Measurements from ENCODE around the gene CPSF7.

Gene CPSF7

GRCh38 chr11:61375761-61376108 is 54.0 kb downstream of the CPSF7 start:
- H3K27me3 ChIP-seq (ENCODE audit: control insufficient read depth in 3 of 3, insufficient read depth in 3 of 3, low read depth in 1 of 3, low read length in 3 of 3) = no peaks in the 10 kb centered on the region
- no peak overlapping the region for H2BK15ac ChIP-seq (ENCODE audit: low read length)
- H4K8ac ChIP-seq (ENCODE audit: low read depth, low read length) = no peak overlapping the region
- no peak overlapping the region for H3K4me3 ChIP-seq (ENCODE audit: low read length in 2 of 2)
- H3K14ac ChIP-seq (ENCODE audit: low read length) = no peak overlapping the region
- no peak overlapping the region for H2BK12ac ChIP-seq (ENCODE audit: low read length)
- H2BK120ac ChIP-seq (ENCODE audit: low read depth, low read length) = no peak overlapping the region
- H3K9ac ChIP-seq (ENCODE audit: low read depth, low read length, poor library complexity) = no peak overlapping the region
- no peak overlapping the region for H2BK5ac ChIP-seq (ENCODE audit: low read length)
- no peak overlapping the region for H2AK5ac ChIP-seq (ENCODE audit: low read depth, low read length)
- H3K36me3 ChIP-seq (replicated peaks in 1 of 2; ENCODE audit: control insufficient read depth in 2 of 2, insufficient read depth in 2 of 2, low read length in 2 of 2) = peaks cover 8 to 59% of the 10 kb centered on the region in 2 donors
- H3K27ac ChIP-seq (replicated peaks; ENCODE audit: low read length) = no peak overlapping the region
- WGBS, 2 donors (ENCODE audit: extremely low coverage in 2 of 2, insufficient read length in 2 of 2, insufficient replicate concordance in 1 of 2) = no CpG with 5 or more reads among the region's 6 CpGs
- no peak overlapping the region for H3K18ac ChIP-seq (ENCODE audit: low read length)
- H4K91ac ChIP-seq (ENCODE audit: low read depth, low read length, poor library complexity) = no peak overlapping the region
- no peak for DNase-seq (ENCODE audit: low spot score)
- H2AFZ ChIP-seq (ENCODE audit: low read length) = no peak overlapping the region
- peaks cover 7 to 39% of the 10 kb centered on the region in 2 donors for H3K9me3 ChIP-seq (replicated peaks in 1 of 2; ENCODE audit: control insufficient read depth in 2 of 2, insufficient read depth in 1 of 2, low read depth in 1 of 2, low read length in 2 of 2)
- no peak overlapping the region for H3K4ac ChIP-seq (ENCODE audit: low read length)
- no peak overlapping the region for H3K23ac ChIP-seq (ENCODE audit: low read depth, low read length, poor library complexity)
- no peak overlapping the region for H3K4me2 ChIP-seq (ENCODE audit: insufficient read depth, low read length, poor library complexity, severe bottlenecking)
- no peaks in the 10 kb centered on the region for H3K79me1 ChIP-seq (ENCODE audit: low read depth, low read length)
- H3K4me1 ChIP-seq (ENCODE audit: control insufficient read depth in 2 of 2, insufficient read depth in 1 of 2, low read depth in 1 of 2, low read length in 2 of 2) = no peaks in the 10 kb centered on the region

DNA sequence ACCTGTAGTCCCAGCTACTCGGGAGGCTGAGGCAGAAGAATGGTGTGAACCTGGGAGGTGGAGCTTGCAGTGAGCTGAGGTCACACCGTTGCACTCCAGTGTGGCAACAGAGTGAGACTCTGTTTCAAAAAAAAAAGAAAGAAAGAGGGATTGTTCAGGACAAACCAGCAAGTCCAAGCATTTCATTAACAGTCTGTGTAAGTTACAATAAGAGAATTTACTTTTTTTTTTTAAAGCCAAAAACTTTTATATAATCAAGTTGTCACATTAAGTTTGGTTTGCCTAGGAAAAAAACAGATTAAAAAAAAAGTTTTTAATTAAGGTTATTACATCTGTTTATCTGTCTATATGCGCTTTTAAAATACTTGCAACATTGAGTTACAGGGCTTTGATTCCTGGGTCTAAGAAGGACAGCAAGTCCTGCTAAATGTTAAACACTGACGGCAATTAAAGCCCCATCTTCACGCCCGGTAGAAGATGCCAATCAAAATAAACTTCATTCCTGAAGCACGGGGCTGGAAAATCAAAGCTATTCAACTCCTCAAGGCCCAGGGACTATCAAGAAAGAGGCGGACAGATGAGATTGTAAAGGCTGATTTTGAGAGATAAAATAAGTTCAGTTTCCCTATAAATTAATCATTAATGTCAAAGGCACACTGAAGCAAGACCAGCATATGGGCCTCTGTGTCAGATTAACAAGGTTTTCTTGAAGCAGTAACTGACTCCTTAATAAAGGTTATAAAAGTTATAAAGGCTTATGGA is 56.9 kb downstream of the CPSF7 start:
- Histone ChIP-seq H3K79me1 (ENCODE audit: low read depth, low read length) (no peaks in the 10 kb centered on the region), H3K4me2 (ENCODE audit: insufficient read depth, low read length, poor library complexity, severe bottlenecking) (no peak overlapping the region), H3K27ac (replicated peaks; ENCODE audit: low read length) (no peak overlapping the region), H2BK12ac (ENCODE audit: low read length) (no peak overlapping the region), H3K9ac (ENCODE audit: low read depth, low read length, poor library complexity) (no peak overlapping the region), H3K4ac (ENCODE audit: low read length) (no peak overlapping the region), H3K9me3 (replicated peaks in 1 of 2; ENCODE audit: control insufficient read depth in 2 of 2, insufficient read depth in 1 of 2, low read depth in 1 of 2, low read length in 2 of 2) (peaks cover 12 to 46% of the 10 kb centered on the region in 2 donors), H2BK120ac (ENCODE audit: low read depth, low read length) (no peak overlapping the region), H2BK15ac (ENCODE audit: low read length) (no peak overlapping the region), H3K18ac (ENCODE audit: low read length) (no peak overlapping the region), H2BK5ac (ENCODE audit: low read length) (no peak overlapping the region), H3K14ac (ENCODE audit: low read length) (no peak overlapping the region), H3K4me1 (ENCODE audit: control insufficient read depth in 2 of 2, insufficient read depth in 1 of 2, low read depth in 1 of 2, low read length in 2 of 2) (no peaks in the 10 kb centered on the region), H3K27me3 (ENCODE audit: control insufficient read depth in 3 of 3, insufficient read depth in 3 of 3, low read depth in 1 of 3, low read length in 3 of 3) (no peaks in the 10 kb centered on the region), H3K23ac (ENCODE audit: low read depth, low read length, poor library complexity) (no peak overlapping the region), H2AK5ac (ENCODE audit: low read depth, low read length) (no peak overlapping the region), H3K4me3 (ENCODE audit: low read length in 2 of 2) (no peak overlapping the region), H3K36me3 (replicated peaks in 1 of 2; ENCODE audit: control insufficient read depth in 2 of 2, insufficient read depth in 2 of 2, low read length in 2 of 2) (peaks cover 25 to 86% of the 10 kb centered on the region in 2 donors), H4K91ac (ENCODE audit: low read depth, low read length, poor library complexity) (no peak overlapping the region), H4K8ac (ENCODE audit: low read depth, low read length) (no peak overlapping the region), H2AFZ (ENCODE audit: low read length) (no peak overlapping the region)
- no CpG with 5 or more reads among the region's 8 CpGs for WGBS, 2 donors (ENCODE audit: extremely low coverage in 2 of 2, insufficient read length in 2 of 2, insufficient replicate concordance in 1 of 2)
- no peak for DNase-seq (ENCODE audit: low spot score)

DNA sequence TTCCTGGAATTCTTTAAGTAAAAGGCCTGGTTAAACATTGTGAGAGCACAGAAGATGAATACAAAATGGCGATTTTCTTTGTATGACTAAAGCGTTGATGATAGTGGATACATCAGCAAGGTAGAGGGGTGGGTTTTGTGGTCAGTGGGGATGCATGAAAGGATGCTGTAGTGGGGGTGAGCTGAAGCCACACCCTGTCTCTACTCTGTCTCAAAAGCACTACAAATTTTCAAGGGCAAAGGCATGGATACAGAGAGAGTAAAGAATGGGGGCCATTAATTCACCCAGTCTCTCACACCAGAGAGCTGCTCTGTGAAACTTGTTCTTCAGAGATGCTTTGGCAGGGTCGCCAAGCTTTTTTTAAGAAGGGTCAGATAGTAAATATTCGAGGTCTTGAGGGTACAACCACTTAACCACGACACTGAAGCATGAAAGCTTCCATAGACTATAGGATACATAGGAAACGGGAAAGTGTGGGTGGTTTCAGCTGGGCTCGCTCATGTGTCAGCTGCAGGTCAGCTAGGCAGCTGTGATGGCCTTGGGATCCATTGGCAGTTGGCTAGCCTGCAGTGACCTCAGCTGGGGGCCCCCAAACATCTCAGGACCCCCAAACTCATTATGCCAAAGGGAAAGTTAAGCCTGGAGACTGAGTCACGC is 59.3 kb downstream of the CPSF7 start:
- Histone ChIP-seq H3K14ac (ENCODE audit: low read length) (no peak overlapping the region), H2AFZ (ENCODE audit: low read length) (no peak overlapping the region), H3K27me3 (ENCODE audit: control insufficient read depth in 3 of 3, insufficient read depth in 3 of 3, low read depth in 1 of 3, low read length in 3 of 3) (no peaks in the 10 kb centered on the region), H4K91ac (ENCODE audit: low read depth, low read length, poor library complexity) (no peak overlapping the region), H2BK120ac (ENCODE audit: low read depth, low read length) (no peak overlapping the region), H2BK15ac (ENCODE audit: low read length) (no peak overlapping the region), H3K4ac (ENCODE audit: low read length) (no peak overlapping the region), H3K4me1 (ENCODE audit: control insufficient read depth in 2 of 2, insufficient read depth in 1 of 2, low read depth in 1 of 2, low read length in 2 of 2) (no peaks in the 10 kb centered on the region), H3K4me2 (ENCODE audit: insufficient read depth, low read length, poor library complexity, severe bottlenecking) (no peak overlapping the region), H3K79me1 (ENCODE audit: low read depth, low read length) (no peaks in the 10 kb centered on the region), H3K27ac (replicated peaks; ENCODE audit: low read length) (no peak overlapping the region), H3K36me3 (replicated peaks in 1 of 2; ENCODE audit: control insufficient read depth in 2 of 2, insufficient read depth in 2 of 2, low read length in 2 of 2) (peaks cover 39 to 86% of the 10 kb centered on the region in 2 donors), H3K9me3 (replicated peaks in 1 of 2; ENCODE audit: control insufficient read depth in 2 of 2, insufficient read depth in 1 of 2, low read depth in 1 of 2, low read length in 2 of 2) (peaks cover 12 to 43% of the 10 kb centered on the region in 2 donors), H2AK5ac (ENCODE audit: low read depth, low read length) (no peak overlapping the region), H2BK5ac (ENCODE audit: low read length) (no peak overlapping the region), H4K8ac (ENCODE audit: low read depth, low read length) (no peak overlapping the region), H3K23ac (ENCODE audit: low read depth, low read length, poor library complexity) (no peak overlapping the region), H3K9ac (ENCODE audit: low read depth, low read length, poor library complexity) (no peak overlapping the region), H2BK12ac (ENCODE audit: low read length) (no peak overlapping the region), H3K18ac (ENCODE audit: low read length) (no peak overlapping the region), H3K4me3 (ENCODE audit: low read length in 2 of 2) (no peak overlapping the region)
- no peak for DNase-seq (ENCODE audit: low spot score)
- no CpG with 5 or more reads among the region's 8 CpGs for WGBS, 2 donors (ENCODE audit: extremely low coverage in 2 of 2, insufficient read length in 2 of 2, insufficient replicate concordance in 1 of 2)

Data from neuronal stem cell (in vitro differentiated cells).